K562 (cell line): Measurements from ENCODE around the gene FKBP8. TPM values are rescaled to one million over a fixed set of nuclear protein-coding genes. Genes with fewer than 3 reads are reported as not detected.
A peak's percentile ranks its signal among the peaks of the same experiment; 100 is the strongest.

Experiments used
- CHD1 ChIP-seq: fragments of 200-600 bp; sonication (generic); IDR thresholded peaks from one replicate; pipeline ENCODE4 v1.6.1; 2012; ENCODE audit warnings: mild to moderate bottlenecking, moderate library complexity, low read length, inconsistent platforms
- ETV1 ChIP-seq: fragments of 450-650 bp; conservative IDR thresholded peaks from 2 replicates; pipeline ENCODE4 v1.6.1; 2016; ENCODE audit warnings: missing genetic modification characterization, control low read depth, low read depth, missing compliant biosample characterization
- ETV5 ChIP-seq: sonication (generic); formaldehyde crosslinking; IDR thresholded peaks from 2 replicates; pipeline ENCODE4 v1.4.0; 2020; ENCODE audit warnings: low read depth, mild to moderate bottlenecking, missing genetic modification reagents
- EWSR1 ChIP-seq: fragments of 450-650 bp; IDR thresholded peaks from 2 replicates; pipeline ENCODE4 v1.6.1; 2018; ENCODE audit warnings: borderline replicate concordance, mild to moderate bottlenecking, low read depth, moderate library complexity; ENCODE audit not compliant: partially characterized antibody
- GTF2F1 ChIP-seq: IDR thresholded peaks from 2 replicates; pipeline ENCODE4 v1.6.1; 2011; ENCODE audit warnings: low read depth, low read length, improper control_type of control experiment
- HNRNPK ChIP-seq: fragments of 200-400 bp; formaldehyde crosslinking; IDR thresholded peaks from one replicate; pipeline ENCODE4 v1.6.1; 2018; ENCODE audit warnings: mild to moderate bottlenecking, low read depth, low read length; ENCODE audit not compliant: poor library complexity, severe bottlenecking
- HNRNPL ChIP-seq: fragments of 200-400 bp; formaldehyde crosslinking; IDR thresholded peaks from 2 replicates; pipeline ENCODE4 v1.6.1; 2017; ENCODE audit warnings: low read depth, mild to moderate bottlenecking, low read length
- HNRNPLL ChIP-seq: fragments of 200-400 bp; formaldehyde crosslinking; IDR thresholded peaks from 2 replicates; pipeline ENCODE4 v1.6.1; 2017; ENCODE audit warnings: low read length, low read depth, mild to moderate bottlenecking; ENCODE audit not compliant: poor library complexity, severe bottlenecking
- PRPF4 ChIP-seq: fragments of 200-400 bp; formaldehyde crosslinking; IDR thresholded peaks from one replicate; pipeline ENCODE4 v1.6.1; 2017; ENCODE audit warnings: low read length, low read depth, mild to moderate bottlenecking; ENCODE audit not compliant: insufficient read depth, poor library complexity, severe bottlenecking
- RBM17 ChIP-seq: fragments of 200-400 bp; formaldehyde crosslinking; IDR thresholded peaks from 2 replicates; pipeline ENCODE4 v1.6.1; 2017; ENCODE audit warnings: low read depth, mild to moderate bottlenecking, low read length, borderline replicate concordance
- RFX5 ChIP-seq: IDR thresholded peaks from 2 replicates; pipeline ENCODE4 v1.6.1; 2011; ENCODE audit warnings: low read depth, mild to moderate bottlenecking, improper control_type of control experiment, low read length
- SAFB2 ChIP-seq: fragments of 200-400 bp; formaldehyde crosslinking; IDR thresholded peaks from 2 replicates; pipeline ENCODE4 v1.6.1; 2018; ENCODE audit warnings: borderline replicate concordance, low read length, low read depth, moderate library complexity; ENCODE audit not compliant: severe bottlenecking
- SLC30A9 ChIP-seq: fragments of 250-450 bp; sonication (Bioruptor Pico); IDR thresholded peaks from 2 replicates; pipeline ENCODE4 v1.8.0; 2022; ENCODE audit warnings: mild to moderate bottlenecking, moderate library complexity
- STAT5B ChIP-seq: fragments of 250-450 bp; sonication (Bioruptor Pico); IDR thresholded peaks from 2 replicates; pipeline ENCODE4 v1.8.0; 2021; ENCODE audit warnings: mild to moderate bottlenecking, inconsistent platforms
- TEAD1 ChIP-seq, 2 experiments: fragments of 450-650 bp in 1 of 2; sonication (generic) in 1 of 2; formaldehyde crosslinking; IDR thresholded peaks; 2 replicates each; pipeline versions ENCODE4 v1.4.0 to v1.8.0; 2020 to 2022; ENCODE audit warnings: mild to moderate bottlenecking in 2 of 2, missing genetic modification reagents in 1 of 2
- XRCC4 ChIP-seq: IDR thresholded peaks from one replicate; pipeline ENCODE4 v1.6.1; 2011; ENCODE audit not compliant: insufficient read depth, insufficient read length; ENCODE audit errors: extremely low read depth
- ZBED1 ChIP-seq: IDR thresholded peaks from 2 replicates; pipeline ENCODE4 v1.6.1; 2014
- ZBTB8A ChIP-seq: fragments of 450-650 bp; IDR thresholded peaks from 2 replicates; pipeline ENCODE4 v1.6.1; 2018; ENCODE audit warnings: mild to moderate bottlenecking, moderate library complexity; ENCODE audit not compliant: partially characterized antibody
- ZFX ChIP-seq: sonication (generic); formaldehyde crosslinking; IDR thresholded peaks from 2 replicates; pipeline ENCODE4 v1.8.0; 2022; ENCODE audit warnings: mild to moderate bottlenecking, missing genetic modification reagents, moderate library complexity
- ZKSCAN1 ChIP-seq: fragments of 150-350 bp; IDR thresholded peaks from 2 replicates; pipeline ENCODE4 v1.6.1; 2016; ENCODE audit warnings: low read depth, low read length
- ZKSCAN3 ChIP-seq: fragments of 250-450 bp; sonication (Bioruptor Pico); IDR thresholded peaks from 2 replicates; pipeline ENCODE4 v1.4.0; 2020
- ZNF175 ChIP-seq: fragments of 200-800 bp; sonication (Bioruptor generic); IDR thresholded peaks from 2 replicates; pipeline ENCODE4 v1.6.1; 2016; ENCODE audit warnings: low read depth, mild to moderate bottlenecking, missing genetic modification characterization, missing compliant biosample characterization
- ZNF212 ChIP-seq: fragments of 450-650 bp; formaldehyde crosslinking; IDR thresholded peaks from 2 replicates; pipeline ENCODE4 v1.4.0; 2020; ENCODE audit warnings: mild to moderate bottlenecking
- ZNF282 ChIP-seq: sonication (generic); formaldehyde crosslinking; IDR thresholded peaks from 2 replicates; pipeline ENCODE4 v1.8.1; 2023; ENCODE audit warnings: missing genetic modification reagents
- ZNF384 ChIP-seq: IDR thresholded peaks from 2 replicates; pipeline ENCODE4 v1.6.1; 2012; ENCODE audit warnings: low read depth, low read length, improper control_type of control experiment
- ZNF436 ChIP-seq: fragments of 250-450, 450-650 bp; sonication (Bioruptor Pico); formaldehyde crosslinking; IDR thresholded peaks from 2 replicates; pipeline ENCODE4 v1.7.0; 2020; ENCODE audit warnings: mild to moderate bottlenecking
- polyA plus RNA-seq, 8 experiments: library from polyadenylated mRNA; depleted of rRNA in 4 of 8; stranded (reverse) in 5 of 8; unstranded in 3 of 8; fragments of >200 nt; fragmentation: Nextera tagmentation in 2 of 8; fragmentation: Illumina TruSeq in 1 of 8; extraction: Ambion mirVana in 2 of 8; extraction: Trizol in 1 of 8; gene quantifications; 2 replicates each; pipeline versions ENCODE4 v1.2.1 to v1.2.3, GENCODE V29; 2011 to 2014; ENCODE audit warnings: inconsistent platforms in 1 of 8, missing spikeins in 1 of 8
- total RNA-seq, 7 experiments: library from RNA; depleted of rRNA in 6 of 7; stranded (reverse); fragments of >200 nt in 6 of 7; fragmentation: Illumina TruSeq in 2 of 7; extraction: Trizol in 2 of 7; gene quantifications; 2 replicates each; pipeline versions ENCODE4 v1.2.1 to v1.2.3, GENCODE V29; 2011 to 2021; ENCODE audit warnings: low replicate concordance in 1 of 7
- TF ChIP-seq, protein P1 (sequence below): sonication (generic); formaldehyde crosslinking; IDR thresholded peaks from 2 replicates; pipeline ENCODE4 v1.8.0; 2023; ENCODE audit warnings: missing genetic modification reagents, mild to moderate bottlenecking, borderline replicate concordance

FKBP8 gene
- total and polyA plus RNA-seq, 9 of the 15 experiments (the other 6 are each of a cell fraction or from before 2014, with no cell fraction given), result 0.46 to 236 (median 104) TPM

DNA sequence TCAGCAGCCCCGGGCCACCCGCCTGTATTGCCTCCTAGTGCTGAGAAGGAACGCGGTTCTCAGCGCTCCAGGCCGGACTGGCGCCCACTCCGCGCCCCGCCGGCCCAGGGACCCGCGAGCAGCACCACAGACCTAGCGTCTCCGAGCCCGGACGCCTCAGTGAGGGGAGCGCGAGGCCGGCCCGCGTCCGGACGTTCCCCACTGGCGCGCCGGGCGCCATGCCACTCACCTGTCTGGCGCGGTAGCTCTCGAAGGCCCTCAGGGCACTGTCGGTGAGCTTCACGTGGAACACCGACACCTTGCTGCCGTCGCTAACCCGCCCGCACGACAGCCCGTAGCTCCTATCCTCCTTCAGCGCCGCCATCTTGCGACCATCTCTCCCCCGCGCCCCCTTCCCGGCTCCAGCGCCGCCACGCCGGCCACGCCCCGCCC lies 21.7 kb downstream of the FKBP8 start, which contains the start of gene ELL (continued):
- TF ChIP-seq ETV1 (tag), result no peak
- no peak for TF ChIP-seq ETV5 (CRISPR knock-in tag)
- no peak for TF ChIP-seq ZNF384
- TF ChIP-seq ZNF175 (CRISPR knock-in tag), result no peak
- no peak for TF ChIP-seq RBM17
- TF ChIP-seq CHD1, result peak; percentile 95
- 0 out of 2 replicates have a peak, but pooled peaks have one; percentile 40 for TF ChIP-seq ZNF282 (CRISPR knock-in tag)
- no peak for TF ChIP-seq STAT5B (CRISPR knock-in tag)
- TF ChIP-seq ZNF212 (CRISPR knock-in tag), result 0 out of 2 replicates have a peak, but pooled peaks have one; percentile 45
- peak; percentile 26 for TF ChIP-seq HNRNPK
- no peak for TF ChIP-seq ZNF436 (CRISPR knock-in tag)
- no peak for TF ChIP-seq ZKSCAN1
- TF ChIP-seq SLC30A9 (CRISPR knock-in tag), result no peak
- no peak for TF ChIP-seq ZBTB8A
- no peak for TF ChIP-seq ZKSCAN3
- peak; percentile 50; the same call in 1 of the 2 replicates for TF ChIP-seq HNRNPL
- TF ChIP-seq, protein P1, sequence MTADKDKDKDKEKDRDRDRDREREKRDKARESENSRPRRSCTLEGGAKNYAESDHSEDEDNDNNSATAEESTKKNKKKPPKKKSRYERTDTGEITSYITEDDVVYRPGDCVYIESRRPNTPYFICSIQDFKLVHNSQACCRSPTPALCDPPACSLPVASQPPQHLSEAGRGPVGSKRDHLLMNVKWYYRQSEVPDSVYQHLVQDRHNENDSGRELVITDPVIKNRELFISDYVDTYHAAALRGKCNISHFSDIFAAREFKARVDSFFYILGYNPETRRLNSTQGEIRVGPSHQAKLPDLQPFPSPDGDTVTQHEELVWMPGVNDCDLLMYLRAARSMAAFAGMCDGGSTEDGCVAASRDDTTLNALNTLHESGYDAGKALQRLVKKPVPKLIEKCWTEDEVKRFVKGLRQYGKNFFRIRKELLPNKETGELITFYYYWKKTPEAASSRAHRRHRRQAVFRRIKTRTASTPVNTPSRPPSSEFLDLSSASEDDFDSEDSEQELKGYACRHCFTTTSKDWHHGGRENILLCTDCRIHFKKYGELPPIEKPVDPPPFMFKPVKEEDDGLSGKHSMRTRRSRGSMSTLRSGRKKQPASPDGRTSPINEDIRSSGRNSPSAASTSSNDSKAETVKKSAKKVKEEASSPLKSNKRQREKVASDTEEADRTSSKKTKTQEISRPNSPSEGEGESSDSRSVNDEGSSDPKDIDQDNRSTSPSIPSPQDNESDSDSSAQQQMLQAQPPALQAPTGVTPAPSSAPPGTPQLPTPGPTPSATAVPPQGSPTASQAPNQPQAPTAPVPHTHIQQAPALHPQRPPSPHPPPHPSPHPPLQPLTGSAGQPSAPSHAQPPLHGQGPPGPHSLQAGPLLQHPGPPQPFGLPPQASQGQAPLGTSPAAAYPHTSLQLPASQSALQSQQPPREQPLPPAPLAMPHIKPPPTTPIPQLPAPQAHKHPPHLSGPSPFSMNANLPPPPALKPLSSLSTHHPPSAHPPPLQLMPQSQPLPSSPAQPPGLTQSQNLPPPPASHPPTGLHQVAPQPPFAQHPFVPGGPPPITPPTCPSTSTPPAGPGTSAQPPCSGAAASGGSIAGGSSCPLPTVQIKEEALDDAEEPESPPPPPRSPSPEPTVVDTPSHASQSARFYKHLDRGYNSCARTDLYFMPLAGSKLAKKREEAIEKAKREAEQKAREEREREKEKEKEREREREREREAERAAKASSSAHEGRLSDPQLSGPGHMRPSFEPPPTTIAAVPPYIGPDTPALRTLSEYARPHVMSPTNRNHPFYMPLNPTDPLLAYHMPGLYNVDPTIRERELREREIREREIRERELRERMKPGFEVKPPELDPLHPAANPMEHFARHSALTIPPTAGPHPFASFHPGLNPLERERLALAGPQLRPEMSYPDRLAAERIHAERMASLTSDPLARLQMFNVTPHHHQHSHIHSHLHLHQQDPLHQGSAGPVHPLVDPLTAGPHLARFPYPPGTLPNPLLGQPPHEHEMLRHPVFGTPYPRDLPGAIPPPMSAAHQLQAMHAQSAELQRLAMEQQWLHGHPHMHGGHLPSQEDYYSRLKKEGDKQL (CRISPR knock-in tag), result no peak
- no peak for TF ChIP-seq RFX5
- TF ChIP-seq XRCC4, result no peak
- peak; percentile 89 for TF ChIP-seq ZFX
- TF ChIP-seq HNRNPLL, result no peak
- no peak for TF ChIP-seq SAFB2
- TF ChIP-seq PRPF4, result no peak
- no peak for TF ChIP-seq EWSR1
- TF ChIP-seq GTF2F1, result no peak
- no peak for TF ChIP-seq TEAD1 (CRISPR knock-in tag; IDR thresholded peaks at IDR 0.05)
- TF ChIP-seq ZBED1, result no peak
